HG03354 (cell line): Measurements from ENCODE around the gene MAP2K5.

Experiments used
- ATAC-seq: cut with Tn5 transposase; IDR thresholded peaks from one replicate; pipeline ENCODE4 v1.9.1; 2021; ENCODE audit warnings: mild to moderate bottlenecking; ENCODE audit not compliant: unreplicated experiment, poor library complexity, severe bottlenecking

Gene MAP2K5

GRCh38 chr15:67741308-67741707, 198.8 kb downstream of the MAP2K5 start:
- ATAC-seq: no peak

DNA sequence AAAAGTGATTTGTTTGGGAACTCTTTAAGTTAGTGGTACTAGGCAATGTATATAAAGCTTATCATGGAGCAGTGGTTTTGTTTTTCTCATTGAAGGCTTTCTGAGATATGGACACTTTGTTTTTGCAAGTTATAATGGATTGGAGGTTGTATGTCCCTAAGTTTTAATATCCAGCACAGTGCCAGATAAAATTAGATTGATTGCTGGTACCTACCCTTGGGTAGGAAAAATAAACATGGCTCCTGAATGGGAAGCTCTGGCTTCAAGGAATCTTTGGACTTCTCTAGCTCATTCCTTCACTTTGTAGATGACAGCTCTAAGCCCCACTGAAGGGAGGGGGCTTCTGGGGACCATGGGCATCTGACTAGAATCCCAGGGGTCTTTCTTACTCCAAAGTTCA, 201.1 kb downstream of the MAP2K5 start:
- no peak for ATAC-seq

GRCh38 chr15:67744331-67745072, 202.0 kb downstream of the MAP2K5 start:
- no peak for ATAC-seq

DNA sequence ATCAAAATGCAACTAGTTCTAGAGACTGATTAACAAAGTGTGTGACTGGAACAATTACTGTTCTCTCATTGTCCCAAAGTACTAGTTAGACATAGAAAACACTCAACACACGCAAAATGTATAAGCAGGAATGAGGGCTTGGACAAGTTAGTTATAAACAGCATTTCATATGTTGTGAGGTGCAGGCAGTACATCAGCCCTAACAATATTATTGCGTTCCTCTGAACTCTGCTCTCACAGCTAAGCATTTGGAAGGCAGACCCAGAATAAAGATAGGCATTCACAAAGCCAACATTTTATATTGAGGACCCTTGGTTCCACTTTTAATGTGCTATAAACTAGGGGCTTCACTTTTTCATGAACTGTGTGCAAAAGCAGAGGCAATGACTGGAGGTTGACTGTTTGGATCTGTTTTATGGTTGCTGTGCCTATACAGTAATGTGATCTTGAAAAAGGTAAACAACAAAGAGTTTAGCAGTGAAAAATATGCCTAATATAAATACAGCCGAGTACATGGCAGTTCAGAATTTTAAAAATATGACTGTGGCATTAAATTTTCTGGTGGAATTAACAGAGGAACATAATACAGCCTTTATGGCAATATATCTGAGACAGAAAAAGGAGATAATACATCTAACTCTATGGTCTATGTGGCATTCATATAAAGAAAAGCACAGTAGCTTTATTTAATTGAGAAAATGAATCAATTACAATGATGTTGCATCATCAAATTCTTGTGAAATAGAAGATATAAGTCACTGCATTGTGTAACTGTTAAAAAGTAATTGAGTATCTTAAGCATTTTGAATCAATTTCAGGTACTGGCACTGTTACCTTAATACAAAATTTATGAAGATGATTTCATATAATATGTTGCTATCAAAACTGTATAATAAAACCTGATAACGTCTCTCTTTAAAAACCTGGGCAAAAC, 202.8 kb downstream of the MAP2K5 start:
- ATAC-seq: no peak

DNA sequence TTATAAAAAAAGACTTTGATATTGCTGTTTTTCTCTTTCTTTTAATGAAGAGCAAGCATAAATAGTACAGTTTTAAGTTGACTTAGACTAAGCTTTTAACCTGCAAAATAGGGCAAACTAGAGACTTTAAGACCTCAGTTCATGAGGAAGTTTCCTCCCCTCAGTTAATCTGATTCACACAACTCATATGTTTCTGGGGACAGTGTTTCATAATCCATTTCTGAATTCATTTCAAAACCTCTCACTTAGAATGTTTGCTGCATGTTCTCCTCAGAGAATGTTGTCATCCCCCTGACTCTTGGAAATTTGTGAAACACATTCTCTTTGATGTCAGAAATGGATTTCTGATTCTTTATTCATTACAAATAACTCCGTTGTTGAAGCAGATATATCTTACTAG, 203.5 kb downstream of the MAP2K5 start:
- ATAC-seq: no peak

- ATAC-seq: no peak
These were observed 203.9 kb downstream of the MAP2K5 start for GRCh38 chr15:67746450-67746849.

- no peak for ATAC-seq
These were observed 205.4 kb downstream of the MAP2K5 start for GRCh38 chr15:67747921-67748320.

- ATAC-seq: no peak
These were observed 207.9 kb downstream of the MAP2K5 start for GRCh38 chr15:67750371-67750770.

DNA sequence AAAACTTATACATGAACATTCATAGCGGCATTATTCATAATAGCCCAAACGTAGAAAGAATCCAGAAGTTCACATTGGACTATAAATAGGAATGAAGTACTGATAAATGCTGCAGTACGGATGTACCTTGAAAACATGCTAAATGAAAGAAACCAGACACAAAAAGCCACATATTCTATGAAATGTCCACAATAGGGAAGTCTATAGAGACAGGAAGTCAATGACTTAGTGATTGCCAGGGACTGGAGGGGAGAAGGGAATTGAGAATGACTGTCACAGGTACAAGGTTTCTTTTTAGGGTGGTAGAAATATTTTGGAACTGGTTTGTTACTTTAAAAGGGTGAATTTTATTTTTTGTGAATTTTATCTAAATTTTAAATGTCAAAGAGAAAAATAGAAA, 211.4 kb downstream of the MAP2K5 start:
- ATAC-seq: no peak

GRCh38 chr15:67755264-67755663, 212.8 kb downstream of the MAP2K5 start:
- ATAC-seq: no peak

- no peak for ATAC-seq
These were observed 213.4 kb downstream of the MAP2K5 start for GRCh38 chr15:67755936-67756335.

DNA sequence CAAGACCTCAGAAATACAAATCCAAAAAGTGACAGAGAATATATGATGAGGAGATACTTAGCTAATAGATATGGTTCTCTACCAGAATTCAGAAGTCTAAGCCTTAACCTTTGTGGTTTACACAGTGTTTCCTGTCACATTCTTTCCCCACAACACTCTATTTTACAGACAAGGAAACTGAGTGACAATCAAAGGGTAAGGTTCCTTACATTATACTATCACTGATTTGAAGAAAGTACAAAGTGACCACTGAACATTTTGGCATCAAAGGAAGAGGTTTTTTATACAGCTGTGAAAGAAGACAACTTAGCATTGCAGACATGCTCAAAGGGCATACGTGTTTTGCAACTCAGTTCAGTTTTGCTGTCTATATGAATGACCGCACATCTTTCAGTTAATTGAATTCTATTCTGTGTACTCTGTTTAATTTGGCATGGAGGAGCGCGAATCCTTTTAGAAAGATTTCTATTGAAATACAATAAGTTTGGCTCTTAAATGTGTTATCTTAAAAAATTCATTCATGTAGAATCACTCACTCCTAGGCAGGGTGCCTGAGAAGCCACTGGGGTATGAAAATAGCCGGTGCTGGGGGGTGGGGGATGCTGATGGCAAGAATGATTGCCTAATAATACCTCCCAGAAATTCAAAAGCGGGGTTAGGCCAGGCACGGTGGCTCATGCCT, 216.3 kb downstream of the MAP2K5 start:
- no peak for ATAC-seq

DNA sequence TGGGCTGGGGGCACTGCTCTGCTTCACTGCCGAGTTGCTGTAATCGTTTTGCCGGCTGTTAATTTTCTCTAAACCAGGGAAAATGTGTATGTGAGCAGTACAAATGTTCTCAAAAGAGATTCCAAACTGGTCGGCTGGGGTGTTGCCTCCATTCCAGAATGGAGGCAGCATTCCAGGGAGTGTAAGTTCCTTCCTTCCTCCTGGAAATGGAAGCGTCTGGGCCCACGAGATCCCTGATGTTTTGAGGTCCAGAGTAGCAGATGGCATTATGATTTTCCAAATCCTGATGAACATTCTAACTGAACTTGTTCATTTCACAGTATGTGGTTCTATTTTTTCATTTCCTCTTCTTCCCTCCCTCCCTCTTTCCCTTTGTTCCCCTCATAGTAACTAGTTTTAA, 218.4 kb downstream of the MAP2K5 start:
- no peak for ATAC-seq

DNA sequence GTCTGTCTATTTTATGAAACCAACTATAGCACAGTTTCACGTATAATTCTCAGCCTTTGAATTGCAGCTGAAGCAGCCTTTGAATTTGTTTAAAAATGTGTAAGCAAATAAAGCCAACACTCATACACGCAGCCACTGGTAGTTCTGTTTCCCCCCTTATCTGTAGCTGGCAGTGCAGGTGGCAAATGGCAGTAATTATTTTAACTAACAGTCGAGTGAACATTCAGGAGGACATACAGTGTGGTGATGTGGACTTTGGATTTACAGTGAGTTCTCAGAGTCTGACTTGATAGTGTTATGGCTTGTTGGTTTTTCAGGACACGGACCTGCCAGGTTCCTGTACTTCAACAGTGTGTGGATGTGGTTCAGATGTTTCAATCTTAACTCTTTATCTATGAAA, 218.8 kb downstream of the MAP2K5 start:
- ATAC-seq: no peak

- ATAC-seq: peak; percentile 89
These were observed 220.3 kb downstream of the MAP2K5 start for GRCh38 chr15:67762610-67763368.

GRCh38 chr15:67765701-67766100, 223.2 kb downstream of the MAP2K5 start:
- no peak for ATAC-seq

DNA sequence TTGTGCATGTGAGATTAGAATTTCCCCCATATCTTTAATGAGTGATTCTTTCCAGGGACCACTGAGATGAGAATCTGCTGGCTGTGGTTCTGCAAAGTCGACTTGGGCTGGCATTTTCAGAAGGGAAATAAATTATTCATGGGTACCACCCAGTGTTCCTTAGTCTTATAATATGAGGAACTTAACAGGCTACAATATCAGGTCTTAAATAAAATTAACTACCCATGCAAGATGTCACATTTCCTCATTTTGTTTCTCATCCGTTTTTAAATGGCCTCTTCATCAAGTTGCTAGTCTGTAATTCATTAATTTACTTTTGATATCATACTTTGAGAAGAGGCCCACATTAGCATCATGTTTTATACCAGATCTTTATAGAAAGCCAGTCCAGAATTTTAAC, 224.5 kb downstream of the MAP2K5 start:
- no peak for ATAC-seq

DNA sequence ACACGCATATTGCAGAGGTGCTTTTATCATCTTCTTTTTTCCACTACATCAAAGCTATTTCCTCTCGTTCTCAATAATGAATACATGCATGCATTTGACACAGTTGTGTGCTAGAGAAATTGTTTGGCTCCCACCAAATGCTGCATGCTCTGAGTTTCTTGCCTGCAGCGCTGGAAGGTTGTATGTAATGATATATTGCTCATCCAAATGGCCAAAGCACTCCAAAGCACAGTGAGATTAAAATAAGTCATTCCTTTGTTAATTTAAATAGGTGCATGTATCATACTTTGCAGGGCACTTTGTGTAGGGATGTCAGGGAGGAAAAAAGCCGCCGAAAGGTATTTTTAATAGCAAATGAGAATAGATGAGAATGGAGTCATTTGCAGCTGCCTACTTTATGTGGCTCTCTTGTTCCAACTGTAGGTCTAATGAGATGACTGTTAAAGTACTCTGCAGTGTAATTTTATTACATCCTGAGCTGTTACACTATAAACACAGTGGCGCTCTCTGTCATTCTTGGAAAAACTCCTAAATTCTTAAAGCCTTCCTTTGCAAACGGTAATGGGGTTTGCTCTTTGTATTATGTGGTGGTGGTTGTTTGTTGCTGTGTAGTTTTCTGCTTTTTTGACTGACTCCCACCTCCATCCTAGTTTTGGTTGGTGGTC, 225.9 kb downstream of the MAP2K5 start:
- ATAC-seq: no peak
